Glomerular visceral epithelial cell (primary cell): Measurements from ENCODE around the gene KARS1.

Source experiments
- DNase-seq: peaks from one replicate; pipeline ENCODE4 v3.0.0-alpha.2; 2016; ENCODE audit errors: extremely low spot score

The KARS1 gene

GRCh38 chr16:75579281-75579834 lies 68.1 kb downstream of the KARS1 start:
- DNase-seq = no peak

- no peak for DNase-seq
Measured at GRCh38 chr16:75578725-75579124, 68.7 kb downstream of the KARS1 start.

- no peak for DNase-seq
Measured at GRCh38 chr16:75578212-75578611, 69.3 kb downstream of the KARS1 start.
